Nephron progenitor cell (in vitro differentiated cells): ENCODE measurements around the gene ATF6B.

ENCODE experiments used
- DNase-seq: peaks from one replicate; pipeline ENCODE4 v3.0.0; 2021
- H3K27ac Mint-ChIP-seq: 2 replicates; pipeline ENCODE4 v1.8.0; 2021; ENCODE audit warnings: mild to moderate bottlenecking, moderate library complexity, mixed read lengths
- H3K27me3 Mint-ChIP-seq: 2 replicates; pipeline ENCODE4 v1.8.0; 2021; ENCODE audit warnings: mild to moderate bottlenecking, low read depth, mixed read lengths; ENCODE audit not compliant: poor library complexity
- H3K36me3 Mint-ChIP-seq: 2 replicates; pipeline ENCODE4 v1.8.0; 2021; ENCODE audit warnings: low read depth, mixed read lengths
- H3K4me1 Mint-ChIP-seq: 2 replicates; pipeline ENCODE4 v1.8.0; 2021; ENCODE audit warnings: mixed read lengths
- H3K4me3 Mint-ChIP-seq: 2 replicates; pipeline ENCODE4 v1.8.0; 2021; ENCODE audit warnings: mild to moderate bottlenecking, moderate library complexity, mixed read lengths
- H3K9me3 Mint-ChIP-seq: 2 replicates; pipeline ENCODE4 v1.8.0; 2021; ENCODE audit warnings: mild to moderate bottlenecking, moderate library complexity, mixed read lengths
- CTCF ChIP-seq: fragments of 200-600 bp; sonication (generic); IDR thresholded peaks from 2 replicates; pipeline ENCODE4 v1.5.0; 2021; ENCODE audit warnings: antibody characterized with exemption

Gene ATF6B

GRCh38 chr6:32152769-32153563 lies 24.9 kb upstream of the ATF6B start:
- peak; percentile 50 for DNase-seq

GRCh38 chr6:32151863-32152768 lies 24.1 kb upstream of the ATF6B start, which contains the start of gene PRRT1:
Gene PRRT1, minus strand, starts transcription at chr6:32151939. Its CDS starts 112 bp downstream, at chr6:32151827.
- DNase-seq, result no peak
- H3K36me3 Mint-ChIP-seq, result peaks cover 12% of the 10 kb centered on the region
- H3K27ac Mint-ChIP-seq, result no peak within 1 kb of the TSS
- TF ChIP-seq CTCF, result no peak
- H3K9me3 Mint-ChIP-seq, result peaks cover 8% of the 10 kb centered on the region
- H3K4me3 Mint-ChIP-seq, result peak within 1 kb of the TSS; percentile 95
- H3K27me3 Mint-ChIP-seq, result peaks cover 53% of the 10 kb centered on the region
- H3K4me1 Mint-ChIP-seq, result peaks cover 76% of the 10 kb centered on the region

More at GRCh38 chr6:32152769-32153563, 24.9 kb upstream of the ATF6B start:
- H3K9me3 Mint-ChIP-seq, result peaks cover 7% of the 10 kb centered on the region
- peak overlapping the region; percentile 94 for H3K27ac Mint-ChIP-seq
- TF ChIP-seq CTCF, result no peak
- peaks cover 46% of the 10 kb centered on the region for H3K27me3 Mint-ChIP-seq
- peaks cover 21% of the 10 kb centered on the region for H3K36me3 Mint-ChIP-seq
- H3K4me1 Mint-ChIP-seq, result peaks cover 68% of the 10 kb centered on the region
- peak overlapping the region; percentile 95 for H3K4me3 Mint-ChIP-seq

GRCh38 chr6:32151181-32151862 lies 23.3 kb upstream of the ATF6B start:
- peaks cover 84% of the 10 kb centered on the region for H3K4me1 Mint-ChIP-seq
- peaks cover 16% of the 10 kb centered on the region for H3K36me3 Mint-ChIP-seq

GRCh38 chr6:32149932-32150870 lies 22.2 kb upstream of the ATF6B start:
- Mint-ChIP-seq H3K4me1 (peaks cover 85% of the 10 kb centered on the region), H3K4me3 (peak overlapping the region; percentile 95), H3K27me3 (peaks cover 64% of the 10 kb centered on the region), H3K36me3 (peaks cover 12% of the 10 kb centered on the region), H3K27ac (no peak overlapping the region), H3K9me3 (peaks cover 8% of the 10 kb centered on the region)
- no peak for TF ChIP-seq CTCF
- no peak for DNase-seq

More at GRCh38 chr6:32151181-32151862, 23.3 kb upstream of the ATF6B start:
- H3K9me3 Mint-ChIP-seq, result peaks cover 8% of the 10 kb centered on the region
- DNase-seq, result no peak
- no peak for TF ChIP-seq CTCF
- peaks cover 61% of the 10 kb centered on the region for H3K27me3 Mint-ChIP-seq
- H3K4me3 Mint-ChIP-seq, result peak overlapping the region; percentile 95
- H3K27ac Mint-ChIP-seq, result no peak overlapping the region
